GM21737 (cell line): ENCODE results near the gene KSR1.
"Not testable (repeated sequence)": the region's sequence is repeated elsewhere in the genome, so short reads cannot be mapped to it uniquely, and the experiment has no call there.

ENCODE experiments used
- ATAC-seq: cut with Tn5 transposase; IDR thresholded peaks from one replicate; pipeline ENCODE4 v1.9.1; 2021; ENCODE audit warnings: mild to moderate bottlenecking, moderate library complexity; ENCODE audit not compliant: unreplicated experiment

KSR1 gene

GRCh38 chr17:27491713-27492190, 35.5 kb downstream of the KSR1 start:
- ATAC-seq, result no peak

- ATAC-seq, result no peak
Measured at GRCh38 chr17:27492470-27492869, 36.2 kb downstream of the KSR1 start.

GRCh38 chr17:27493088-27493487, 36.8 kb downstream of the KSR1 start:
- no peak for ATAC-seq

- ATAC-seq, result no peak
Measured at GRCh38 chr17:27494192-27495091, 38.2 kb downstream of the KSR1 start.

- ATAC-seq, result no peak
Measured at GRCh38 chr17:27495460-27495859, 39.2 kb downstream of the KSR1 start.

- ATAC-seq, result no peak
Measured at GRCh38 chr17:27496005-27496404, 39.8 kb downstream of the KSR1 start.

GRCh38 chr17:27496437-27496943, 40.2 kb downstream of the KSR1 start:
- ATAC-seq, result no peak

- no peak for ATAC-seq
Measured at GRCh38 chr17:27496971-27497370, 40.7 kb downstream of the KSR1 start.

- no peak for ATAC-seq
Measured at GRCh38 chr17:27497696-27498095, 41.4 kb downstream of the KSR1 start.

- no peak for ATAC-seq
Measured at GRCh38 chr17:27498615-27499309, 42.5 kb downstream of the KSR1 start.

GRCh38 chr17:27499451-27500265, 43.4 kb downstream of the KSR1 start:
- ATAC-seq, result no peak

- not testable (repeated sequence) for ATAC-seq
Measured at GRCh38 chr17:27501338-27501737, 45.1 kb downstream of the KSR1 start.

- ATAC-seq, result no peak
Measured at GRCh38 chr17:27502526-27503324, 46.5 kb downstream of the KSR1 start.

- ATAC-seq, result no peak
Measured at GRCh38 chr17:27503611-27504010, 47.4 kb downstream of the KSR1 start.

- no peak for ATAC-seq
Measured at GRCh38 chr17:27504188-27504995, 48.1 kb downstream of the KSR1 start.

- ATAC-seq, result peak; percentile 50
Measured at GRCh38 chr17:27506348-27507218, 50.3 kb downstream of the KSR1 start.

GRCh38 chr17:27511168-27511883, 55.1 kb downstream of the KSR1 start:
- no peak for ATAC-seq

- ATAC-seq, result no peak
Measured at GRCh38 chr17:27512031-27512430, 55.8 kb downstream of the KSR1 start.
